Type B pancreatic cell (in vitro differentiated cells): Measurements from ENCODE around the gene ZDHHC6. TPM values are rescaled to one million over a fixed set of nuclear protein-coding genes. Genes with fewer than 3 reads are reported as not detected.

Source experiments
- DNase-seq: peaks from one replicate; pipeline ENCODE4 v3.0.0; 2021; ENCODE audit warnings: mixed read lengths; ENCODE audit not compliant: unreplicated experiment; ENCODE audit errors: extremely low spot score
- H3K27ac Mint-ChIP-seq: 2 replicates; pipeline ENCODE4 v1.8.0; 2021; ENCODE audit warnings: mild to moderate bottlenecking, mixed read lengths
- H3K27me3 Mint-ChIP-seq: 2 replicates; pipeline ENCODE4 v1.8.0; 2021; ENCODE audit warnings: mixed read lengths
- H3K36me3 Mint-ChIP-seq: 2 replicates; pipeline ENCODE4 v1.8.0; 2021; ENCODE audit warnings: mixed read lengths
- H3K4me1 Mint-ChIP-seq: one replicate; pipeline ENCODE4 v1.8.0; 2021; ENCODE audit warnings: mixed read lengths; ENCODE audit not compliant: unreplicated experiment
- H3K4me3 Mint-ChIP-seq: 2 replicates; pipeline ENCODE4 v1.8.0; 2021; ENCODE audit warnings: mild to moderate bottlenecking, mixed read lengths
- H3K9me3 Mint-ChIP-seq: 2 replicates; pipeline ENCODE4 v1.8.0; 2021; ENCODE audit warnings: mixed read lengths
- total RNA-seq: library from RNA; stranded (reverse); gene quantifications from 2 replicates; pipeline ENCODE4 v1.2.1, GENCODE V29; 2021; ENCODE audit warnings: low replicate concordance
- TF ChIP-seq, protein P1 (sequence below): fragments of 200-600 bp; sonication (generic); conservative IDR thresholded peaks from 2 replicates; pipeline ENCODE4 v1.5.0; 2021; ENCODE audit warnings: antibody characterized with exemption, mild to moderate bottlenecking

Gene ZDHHC6
- total RNA-seq, 1 donor from 2014 or later: 42.2 TPM

DNA sequence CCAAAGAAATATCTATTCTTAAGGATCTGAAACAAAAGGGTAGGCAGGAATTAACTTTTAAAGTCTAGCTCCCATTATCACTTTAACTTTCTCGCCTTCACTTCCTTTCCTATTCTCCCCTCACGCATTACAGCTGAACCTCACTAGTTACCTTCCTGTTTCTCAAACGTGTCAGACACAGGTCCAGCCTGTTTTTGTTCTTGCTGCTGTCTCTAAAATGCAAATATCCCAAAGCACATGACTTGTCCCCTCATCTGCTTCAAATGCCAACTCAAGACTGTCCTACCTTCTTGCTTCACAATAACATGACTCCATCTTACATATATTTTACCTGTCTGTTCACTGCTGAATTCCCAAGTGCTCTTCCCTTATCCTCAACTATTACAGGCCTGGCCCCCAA lies 17.6 kb downstream of the ZDHHC6 start:
- H3K4me1 Mint-ChIP-seq: no peaks in the 10 kb centered on the region
- no peak for DNase-seq
- H3K36me3 Mint-ChIP-seq: peaks cover 13% of the 10 kb centered on the region
- H3K27me3 Mint-ChIP-seq: no peaks in the 10 kb centered on the region
- H3K4me3 Mint-ChIP-seq: no peak overlapping the region
- no peak overlapping the region for H3K27ac Mint-ChIP-seq
- TF ChIP-seq, protein P1, sequence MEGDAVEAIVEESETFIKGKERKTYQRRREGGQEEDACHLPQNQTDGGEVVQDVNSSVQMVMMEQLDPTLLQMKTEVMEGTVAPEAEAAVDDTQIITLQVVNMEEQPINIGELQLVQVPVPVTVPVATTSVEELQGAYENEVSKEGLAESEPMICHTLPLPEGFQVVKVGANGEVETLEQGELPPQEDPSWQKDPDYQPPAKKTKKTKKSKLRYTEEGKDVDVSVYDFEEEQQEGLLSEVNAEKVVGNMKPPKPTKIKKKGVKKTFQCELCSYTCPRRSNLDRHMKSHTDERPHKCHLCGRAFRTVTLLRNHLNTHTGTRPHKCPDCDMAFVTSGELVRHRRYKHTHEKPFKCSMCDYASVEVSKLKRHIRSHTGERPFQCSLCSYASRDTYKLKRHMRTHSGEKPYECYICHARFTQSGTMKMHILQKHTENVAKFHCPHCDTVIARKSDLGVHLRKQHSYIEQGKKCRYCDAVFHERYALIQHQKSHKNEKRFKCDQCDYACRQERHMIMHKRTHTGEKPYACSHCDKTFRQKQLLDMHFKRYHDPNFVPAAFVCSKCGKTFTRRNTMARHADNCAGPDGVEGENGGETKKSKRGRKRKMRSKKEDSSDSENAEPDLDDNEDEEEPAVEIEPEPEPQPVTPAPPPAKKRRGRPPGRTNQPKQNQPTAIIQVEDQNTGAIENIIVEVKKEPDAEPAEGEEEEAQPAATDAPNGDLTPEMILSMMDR: no peak
- H3K9me3 Mint-ChIP-seq: no peaks in the 10 kb centered on the region

GRCh38 chr10:112426111-112426510 lies 20.6 kb downstream of the ZDHHC6 start:
- Mint-ChIP-seq H3K9me3 (no peaks in the 10 kb centered on the region), H3K27ac (no peak overlapping the region), H3K27me3 (no peaks in the 10 kb centered on the region), H3K36me3 (peaks cover 4% of the 10 kb centered on the region), H3K4me3 (no peak overlapping the region), H3K4me1 (no peaks in the 10 kb centered on the region)
- TF ChIP-seq, protein P1: no peak
- no peak for DNase-seq

- Mint-ChIP-seq H3K27ac (no peak overlapping the region), H3K4me1 (no peaks in the 10 kb centered on the region), H3K4me3 (no peak overlapping the region), H3K9me3 (no peaks in the 10 kb centered on the region), H3K36me3 (no peaks in the 10 kb centered on the region), H3K27me3 (no peaks in the 10 kb centered on the region)
- DNase-seq: no peak
- TF ChIP-seq, protein P1: no peak
Measured at GRCh38 chr10:112424651-112425050, 22.1 kb downstream of the ZDHHC6 start.

DNA sequence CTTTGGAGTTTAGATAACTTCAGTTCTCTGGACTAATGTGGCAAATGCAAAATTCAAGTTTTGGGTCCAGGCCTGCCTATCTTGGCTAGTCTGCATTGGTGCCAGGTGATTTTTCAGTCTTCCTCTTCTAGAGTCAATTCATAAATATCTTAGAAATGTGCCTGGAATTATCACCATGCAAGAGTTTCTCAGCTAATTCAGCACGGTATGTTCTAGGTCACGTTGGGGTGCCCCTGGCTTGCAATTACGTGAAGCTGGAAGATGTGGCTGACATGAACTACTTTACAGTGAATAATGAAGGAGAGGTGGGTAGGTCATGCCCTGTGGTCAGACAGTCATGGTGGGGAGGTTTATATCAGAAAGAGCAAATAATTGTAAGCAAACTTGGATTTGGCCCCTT lies 25.0 kb downstream of the ZDHHC6 start:
- H3K27ac Mint-ChIP-seq: no peak overlapping the region
- no peaks in the 10 kb centered on the region for H3K4me1 Mint-ChIP-seq

DNA sequence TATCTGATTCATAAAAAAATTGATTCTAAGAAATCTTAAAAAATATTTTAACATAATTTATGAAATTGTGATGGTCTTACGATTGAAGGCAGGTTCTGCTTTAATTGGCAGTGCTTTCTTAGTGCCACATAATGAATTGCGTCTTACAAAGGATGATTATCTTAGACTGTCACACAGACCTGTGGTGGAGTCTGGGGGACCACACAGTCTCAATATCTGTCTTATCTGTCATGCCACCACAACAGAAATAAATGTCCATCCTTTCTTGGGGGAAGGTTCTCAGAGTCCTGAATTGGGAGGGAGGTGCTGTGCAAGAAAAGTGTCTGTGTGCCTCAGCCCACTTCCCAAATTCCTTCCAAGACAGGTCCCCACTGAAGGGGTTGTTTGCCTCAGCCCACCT lies 34.0 kb downstream of the ZDHHC6 start:
- no peaks in the 10 kb centered on the region for H3K36me3 Mint-ChIP-seq
- no peak overlapping the region for H3K4me3 Mint-ChIP-seq
- TF ChIP-seq, protein P1: no peak
- no peak for DNase-seq
- H3K27me3 Mint-ChIP-seq: peaks cover 28% of the 10 kb centered on the region
- no peak overlapping the region for H3K27ac Mint-ChIP-seq
- H3K4me1 Mint-ChIP-seq: no peaks in the 10 kb centered on the region
- H3K9me3 Mint-ChIP-seq: no peaks in the 10 kb centered on the region

More for the DNA sequence above, 25.0 kb downstream of the ZDHHC6 start:
- H3K36me3 Mint-ChIP-seq: no peaks in the 10 kb centered on the region
- H3K27me3 Mint-ChIP-seq: no peaks in the 10 kb centered on the region
- TF ChIP-seq, protein P1: no peak
- H3K9me3 Mint-ChIP-seq: no peaks in the 10 kb centered on the region
- H3K4me3 Mint-ChIP-seq: no peak overlapping the region
- no peak for DNase-seq

GRCh38 chr10:112409755-112410154 lies 37.0 kb downstream of the ZDHHC6 start:
- Mint-ChIP-seq H3K36me3 (no peaks in the 10 kb centered on the region), H3K9me3 (peaks cover 5% of the 10 kb centered on the region), H3K27me3 (peaks cover 33% of the 10 kb centered on the region), H3K4me1 (no peaks in the 10 kb centered on the region), H3K27ac (no peak overlapping the region), H3K4me3 (no peak overlapping the region)
- TF ChIP-seq, protein P1: no peak
- no peak for DNase-seq
